Trophoblast cell (in vitro differentiated cells and primary cell): Measurements from ENCODE around the gene NCLN.
"Not testable (repeated sequence)": the region's sequence is repeated elsewhere in the genome, so short reads cannot be mapped to it uniquely, and the experiment has no call there.

Experiments
- DNase-seq, 2 donors: peaks; one replicate each; pipeline ENCODE4 v3.0.0-alpha.2; 2016
- H2AFZ ChIP-seq: 2 replicates; pipeline ENCODE4 v1.6.1; 2013; ENCODE audit warnings: low read length, moderate library complexity, mild to moderate bottlenecking; ENCODE audit not compliant: insufficient read depth, poor library complexity
- H2AK5ac ChIP-seq: 2 replicates; pipeline ENCODE4 v1.6.1; 2013; ENCODE audit warnings: mild to moderate bottlenecking, low read length
- H2BK120ac ChIP-seq: 2 replicates; pipeline ENCODE4 v1.6.1; 2013; ENCODE audit warnings: low read length, mild to moderate bottlenecking, moderate library complexity; ENCODE audit not compliant: insufficient read depth, poor library complexity
- H2BK12ac ChIP-seq: 2 replicates; pipeline ENCODE4 v1.6.1; 2013; ENCODE audit warnings: mild to moderate bottlenecking, low read length, moderate library complexity
- H2BK5ac ChIP-seq: 2 replicates; pipeline ENCODE4 v1.6.1; 2013; ENCODE audit warnings: low read length, low read depth, moderate library complexity, mild to moderate bottlenecking; ENCODE audit not compliant: poor library complexity
- H3K14ac ChIP-seq: 2 replicates; pipeline ENCODE4 v1.6.1; 2013; ENCODE audit warnings: mild to moderate bottlenecking, low read length
- H3K18ac ChIP-seq: 2 replicates; pipeline ENCODE4 v1.6.1; 2013; ENCODE audit warnings: mild to moderate bottlenecking, low read length
- H3K23ac ChIP-seq: 2 replicates; pipeline ENCODE4 v1.6.1; 2013; ENCODE audit warnings: low read length
- H3K27ac ChIP-seq: 2 replicates; pipeline ENCODE4 v1.5.1; 2013; ENCODE audit warnings: low read depth, mild to moderate bottlenecking, inconsistent platforms, low read length, moderate library complexity
- H3K27me3 ChIP-seq: 2 replicates; pipeline ENCODE4 v1.6.1; 2013; ENCODE audit warnings: inconsistent platforms, mild to moderate bottlenecking, low read length, moderate library complexity; ENCODE audit not compliant: insufficient read depth
- H3K36me3 ChIP-seq, 2 experiments: 1 replicate in 1 of 2; 2 replicates in 1 of 2; pipeline ENCODE4 v1.6.1; 2013; ENCODE audit warnings: low read length in 2 of 2, mild to moderate bottlenecking in 2 of 2, moderate library complexity in 1 of 2; ENCODE audit not compliant: insufficient read depth in 2 of 2, control insufficient read depth in 1 of 2
- H3K4ac ChIP-seq: 2 replicates; pipeline ENCODE4 v1.6.1; 2013; ENCODE audit warnings: low read depth, mild to moderate bottlenecking, low read length, moderate library complexity
- H3K4me1 ChIP-seq, 2 experiments: 1 replicate in 1 of 2; 2 replicates in 1 of 2; pipeline ENCODE4 v1.6.1; 2013; ENCODE audit warnings: low read length in 2 of 2, mild to moderate bottlenecking in 2 of 2, moderate library complexity in 1 of 2; ENCODE audit not compliant: insufficient read depth in 2 of 2, control insufficient read depth in 1 of 2
- H3K4me2 ChIP-seq: 2 replicates; pipeline ENCODE4 v1.6.1; 2013; ENCODE audit warnings: inconsistent platforms, mild to moderate bottlenecking, low read length, moderate library complexity
- H3K4me3 ChIP-seq: 2 replicates; pipeline ENCODE4 v1.5.1; 2013; ENCODE audit warnings: mild to moderate bottlenecking, low read depth, low read length, inconsistent platforms
- H3K79me1 ChIP-seq: one replicate; pipeline ENCODE4 v1.6.1; 2013; ENCODE audit warnings: low read length
- H3K79me2 ChIP-seq: 2 replicates; pipeline ENCODE4 v1.6.1; 2013; ENCODE audit warnings: low read length, mild to moderate bottlenecking; ENCODE audit not compliant: control insufficient read depth, insufficient read depth, poor library complexity
- H3K9ac ChIP-seq: 2 replicates; pipeline ENCODE4 v1.6.1; 2013; ENCODE audit warnings: mild to moderate bottlenecking, low read length
- H3K9me3 ChIP-seq: 2 replicates; pipeline ENCODE4 v1.6.1; 2013; ENCODE audit warnings: low read depth, mild to moderate bottlenecking, control low read depth, inconsistent platforms, low read length; ENCODE audit not compliant: insufficient read depth
- H4K12ac ChIP-seq: 2 replicates; pipeline ENCODE4 v1.6.1; 2013; ENCODE audit warnings: low read depth, mild to moderate bottlenecking, low read length, moderate library complexity
- H4K8ac ChIP-seq: 2 replicates; pipeline ENCODE4 v1.6.1; 2013; ENCODE audit warnings: low read depth, mild to moderate bottlenecking, low read length, moderate library complexity
- H4K91ac ChIP-seq: one replicate; pipeline ENCODE4 v1.6.1; 2013; ENCODE audit warnings: low read depth, mild to moderate bottlenecking, low read length, moderate library complexity
- WGBS: extraction: QIAGEN DNeasy Blood & Tissue Kit; methylation state at CpG from one replicate; pipeline ENCODE4 v1.1.7; 2013; ENCODE audit warnings: missing lambda C conversion rate; ENCODE audit not compliant: insufficient read length, insufficient coverage; ENCODE audit errors: extremely low coverage; 5-methylcytosine and 5-hydroxymethylcytosine counted together

NCLN gene

GRCh38 chr19:3201072-3201700 lies 15.5 kb downstream of the NCLN start:
- Histone ChIP-seq H3K4me1 (no peaks in the 10 kb centered on the region), H3K79me2 (no peaks in the 10 kb centered on the region), H3K4ac (no peak overlapping the region), H3K4me2 (no peak overlapping the region), H3K4me3 (no peak overlapping the region), H4K8ac (no peak overlapping the region), H2BK12ac (no peak overlapping the region), H2AK5ac (no peak overlapping the region), H2BK120ac (no peak overlapping the region), H3K27ac (no peak overlapping the region), H2AFZ (no peak overlapping the region), H4K12ac (no peak overlapping the region), H3K18ac (no peak overlapping the region), H3K9me3 (peaks cover under 1% of the 10 kb centered on the region), H3K36me3 (peaks cover 54 to 59% of the 10 kb centered on the region in 2 experiments), H2BK5ac (no peak overlapping the region), H3K9ac (no peak overlapping the region), H3K23ac (no peak overlapping the region), H3K27me3 (no peaks in the 10 kb centered on the region), H3K79me1 (no peaks in the 10 kb centered on the region), H4K91ac (no peak overlapping the region), H3K14ac (no peak overlapping the region)
- DNase-seq: no peak
- WGBS: no CpG with 5 or more reads among the region's 39 CpGs

- H2AK5ac ChIP-seq: no peak overlapping the region
- no peak overlapping the region for H3K4me2 ChIP-seq
- H4K91ac ChIP-seq: no peak overlapping the region
- no peaks in the 10 kb centered on the region for H3K27me3 ChIP-seq
- H2AFZ ChIP-seq: no peak overlapping the region
- H3K4me3 ChIP-seq: no peak overlapping the region
- no peaks in the 10 kb centered on the region for H3K4me1 ChIP-seq
- DNase-seq: no peak
- WGBS: no CpG with 5 or more reads among the region's 14 CpGs
- no peaks in the 10 kb centered on the region for H3K79me2 ChIP-seq
- peaks cover 3% of the 10 kb centered on the region for H3K9me3 ChIP-seq
- no peak overlapping the region for H4K12ac ChIP-seq
- no peak overlapping the region for H3K18ac ChIP-seq
- H3K36me3 ChIP-seq: peaks cover 54 to 59% of the 10 kb centered on the region in 2 experiments
- no peak overlapping the region for H3K4ac ChIP-seq
- no peak overlapping the region for H3K23ac ChIP-seq
- H3K79me1 ChIP-seq: no peaks in the 10 kb centered on the region
- H2BK120ac ChIP-seq: no peak overlapping the region
- H4K8ac ChIP-seq: no peak overlapping the region
- no peak overlapping the region for H2BK12ac ChIP-seq
- H3K27ac ChIP-seq: no peak overlapping the region
- no peak overlapping the region for H2BK5ac ChIP-seq
- no peak overlapping the region for H3K9ac ChIP-seq
- H3K14ac ChIP-seq: no peak overlapping the region
These were observed 16.2 kb downstream of the NCLN start for GRCh38 chr19:3201911-3202310.

- Histone ChIP-seq H3K23ac (no peak overlapping the region), H4K8ac (no peak overlapping the region), H3K14ac (no peak overlapping the region), H3K27me3 (no peaks in the 10 kb centered on the region), H2AK5ac (no peak overlapping the region), H3K9me3 (peaks cover 3% of the 10 kb centered on the region), H2BK120ac (no peak overlapping the region), H4K12ac (no peak overlapping the region), H3K9ac (no peak overlapping the region), H3K4me1 (no peaks in the 10 kb centered on the region), H3K79me2 (no peaks in the 10 kb centered on the region), H3K18ac (no peak overlapping the region), H2BK12ac (no peak overlapping the region), H3K27ac (no peak overlapping the region), H2AFZ (no peak overlapping the region), H2BK5ac (no peak overlapping the region), H4K91ac (no peak overlapping the region), H3K4me3 (no peak overlapping the region), H3K4me2 (no peak overlapping the region), H3K36me3 (peaks cover 57 to 59% of the 10 kb centered on the region in 2 experiments), H3K4ac (no peak overlapping the region), H3K79me1 (no peaks in the 10 kb centered on the region)
- WGBS: no CpG with 5 or more reads among the region's 12 CpGs
- DNase-seq: no peak
These were observed 16.6 kb downstream of the NCLN start for GRCh38 chr19:3202346-3202745.

- H3K27ac ChIP-seq, H3K4me3 ChIP-seq, H4K8ac ChIP-seq, DNase-seq, H3K18ac ChIP-seq, H3K9ac ChIP-seq, H3K4ac ChIP-seq, H2AK5ac ChIP-seq, H3K4me1 ChIP-seq, H3K23ac ChIP-seq, H3K9me3 ChIP-seq, H3K14ac ChIP-seq, H4K12ac ChIP-seq, H2BK12ac ChIP-seq, H3K4me2 ChIP-seq, H2BK120ac ChIP-seq, H2BK5ac ChIP-seq, H3K79me1 ChIP-seq, H2AFZ ChIP-seq, H3K79me2 ChIP-seq, H3K27me3 ChIP-seq, H4K91ac ChIP-seq: not testable (repeated sequence)
- no CpG with 5 or more reads among the region's 7 CpGs for WGBS
- H3K36me3 ChIP-seq: peaks cover 63 to 64% of the 10 kb centered on the region in 2 experiments
These were observed 17.2 kb downstream of the NCLN start for GRCh38 chr19:3202895-3203294.
